IMR-90 (cell line): ENCODE results near the gene DUSP7.

Source experiments
- CEBPB ChIP-seq: IDR thresholded peaks from 2 replicates; pipeline ENCODE4 v1.6.1; 2012; ENCODE audit warnings: low read depth, low read length, improper control_type of control experiment
- CHD1 ChIP-seq: IDR thresholded peaks from 2 replicates; pipeline ENCODE4 v1.6.1; 2012; ENCODE audit warnings: low read depth, low read length, improper control_type of control experiment
- FOS ChIP-seq: fragments of 150-350 bp; IDR thresholded peaks from 2 replicates; pipeline ENCODE4 v1.6.1; 2016; ENCODE audit warnings: low read depth, low read length
- MAFK ChIP-seq: IDR thresholded peaks from 2 replicates; pipeline ENCODE4 v1.6.1; 2012; ENCODE audit warnings: low read depth, low read length, improper control_type of control experiment
- MAZ ChIP-seq: IDR thresholded peaks from 2 replicates; pipeline ENCODE4 v1.6.1; 2012; ENCODE audit warnings: low read depth, mild to moderate bottlenecking, low read length, improper control_type of control experiment, moderate library complexity, borderline replicate concordance
- MXI1 ChIP-seq: IDR thresholded peaks from 2 replicates; pipeline ENCODE4 v1.6.1; 2012; ENCODE audit warnings: low read depth, mild to moderate bottlenecking, low read length, moderate library complexity, borderline replicate concordance
- NFE2L2 ChIP-seq: fragments of 150-350 bp; IDR thresholded peaks from 2 replicates; pipeline ENCODE4 v1.6.1; 2016; ENCODE audit warnings: low read depth, mild to moderate bottlenecking, low read length
- POLR2A ChIP-seq: IDR thresholded peaks from 2 replicates; pipeline ENCODE4 v1.6.1; 2012; ENCODE audit warnings: mild to moderate bottlenecking, low read depth, low read length
- RAD21 ChIP-seq: IDR thresholded peaks from 2 replicates; pipeline ENCODE4 v1.6.1; 2012; ENCODE audit warnings: low read length, improper control_type of control experiment
- RCOR1 ChIP-seq: IDR thresholded peaks from 2 replicates; pipeline ENCODE4 v1.6.1; 2012; ENCODE audit warnings: mild to moderate bottlenecking, low read length, improper control_type of control experiment; ENCODE audit not compliant: insufficient replicate concordance
- RFX5 ChIP-seq: IDR thresholded peaks from 2 replicates; pipeline ENCODE4 v1.8.0; 2012; ENCODE audit warnings: low read depth, mild to moderate bottlenecking, low read length, moderate library complexity
- TF ChIP-seq, protein P1 (sequence below): conservative IDR thresholded peaks from 2 replicates; pipeline ENCODE4 v1.5.1; 2012; ENCODE audit warnings: mild to moderate bottlenecking, low read depth, low read length, improper control_type of control experiment
- TF ChIP-seq, protein P2 (sequence below): fragments of 150-350 bp; IDR thresholded peaks from 2 replicates; pipeline ENCODE4 v1.6.1; 2016; ENCODE audit warnings: low read depth, mild to moderate bottlenecking, low read length, moderate library complexity, borderline replicate concordance
- TF ChIP-seq, protein P3 (sequence below): fragments of 150-350 bp; IDR thresholded peaks from 2 replicates; pipeline ENCODE4 v1.6.1; 2017; ENCODE audit warnings: mild to moderate bottlenecking, antibody characterized with exemption, low read length, low read depth

DNA sequence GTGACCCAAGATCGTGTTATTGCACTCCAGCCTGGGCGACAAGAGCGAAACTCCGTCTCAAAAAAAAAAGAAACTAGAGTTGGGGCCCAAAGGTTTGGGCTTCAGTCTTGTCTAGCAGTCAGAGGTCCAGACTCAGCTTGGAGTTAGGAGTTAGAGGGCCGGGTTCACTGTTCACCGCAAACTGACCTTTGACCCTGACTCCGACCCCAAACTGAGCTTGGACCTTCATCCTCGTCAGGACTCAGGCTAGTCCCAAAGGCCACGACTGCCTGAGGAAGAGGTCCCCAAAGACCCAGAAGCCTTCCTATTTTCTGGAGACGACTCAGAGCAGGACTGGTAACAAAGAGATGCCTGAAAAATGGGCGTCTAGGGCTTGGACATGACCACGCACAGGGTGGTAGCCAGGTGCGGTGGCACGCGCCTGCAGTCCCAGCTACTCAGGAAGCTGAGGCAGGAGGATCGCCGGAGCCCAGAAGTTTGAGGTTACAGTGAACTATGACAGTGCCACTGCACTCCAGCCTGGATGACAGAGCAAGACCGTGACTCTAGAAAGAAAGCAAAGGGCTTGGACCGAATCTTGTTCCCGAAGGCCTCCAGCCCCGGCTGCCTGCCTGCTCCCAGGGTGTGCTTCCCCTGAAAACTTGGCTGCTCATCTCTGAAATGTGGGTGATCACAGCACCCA is 37.9 kb downstream of the DUSP7 start:
- TF ChIP-seq, protein P1, sequence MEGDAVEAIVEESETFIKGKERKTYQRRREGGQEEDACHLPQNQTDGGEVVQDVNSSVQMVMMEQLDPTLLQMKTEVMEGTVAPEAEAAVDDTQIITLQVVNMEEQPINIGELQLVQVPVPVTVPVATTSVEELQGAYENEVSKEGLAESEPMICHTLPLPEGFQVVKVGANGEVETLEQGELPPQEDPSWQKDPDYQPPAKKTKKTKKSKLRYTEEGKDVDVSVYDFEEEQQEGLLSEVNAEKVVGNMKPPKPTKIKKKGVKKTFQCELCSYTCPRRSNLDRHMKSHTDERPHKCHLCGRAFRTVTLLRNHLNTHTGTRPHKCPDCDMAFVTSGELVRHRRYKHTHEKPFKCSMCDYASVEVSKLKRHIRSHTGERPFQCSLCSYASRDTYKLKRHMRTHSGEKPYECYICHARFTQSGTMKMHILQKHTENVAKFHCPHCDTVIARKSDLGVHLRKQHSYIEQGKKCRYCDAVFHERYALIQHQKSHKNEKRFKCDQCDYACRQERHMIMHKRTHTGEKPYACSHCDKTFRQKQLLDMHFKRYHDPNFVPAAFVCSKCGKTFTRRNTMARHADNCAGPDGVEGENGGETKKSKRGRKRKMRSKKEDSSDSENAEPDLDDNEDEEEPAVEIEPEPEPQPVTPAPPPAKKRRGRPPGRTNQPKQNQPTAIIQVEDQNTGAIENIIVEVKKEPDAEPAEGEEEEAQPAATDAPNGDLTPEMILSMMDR = no peak
- no peak for TF ChIP-seq FOS
- no peak for TF ChIP-seq RFX5
- no peak for TF ChIP-seq POLR2A
- TF ChIP-seq MAZ = no peak
- TF ChIP-seq RAD21 = no peak
- no peak for TF ChIP-seq MAFK
- TF ChIP-seq, protein P2, sequence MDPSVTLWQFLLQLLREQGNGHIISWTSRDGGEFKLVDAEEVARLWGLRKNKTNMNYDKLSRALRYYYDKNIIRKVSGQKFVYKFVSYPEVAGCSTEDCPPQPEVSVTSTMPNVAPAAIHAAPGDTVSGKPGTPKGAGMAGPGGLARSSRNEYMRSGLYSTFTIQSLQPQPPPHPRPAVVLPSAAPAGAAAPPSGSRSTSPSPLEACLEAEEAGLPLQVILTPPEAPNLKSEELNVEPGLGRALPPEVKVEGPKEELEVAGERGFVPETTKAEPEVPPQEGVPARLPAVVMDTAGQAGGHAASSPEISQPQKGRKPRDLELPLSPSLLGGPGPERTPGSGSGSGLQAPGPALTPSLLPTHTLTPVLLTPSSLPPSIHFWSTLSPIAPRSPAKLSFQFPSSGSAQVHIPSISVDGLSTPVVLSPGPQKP = no peak
- TF ChIP-seq CEBPB = no peak
- no peak for TF ChIP-seq RCOR1
- no peak for TF ChIP-seq CHD1
- TF ChIP-seq MXI1 = no peak
- TF ChIP-seq NFE2L2 = no peak
- TF ChIP-seq, protein P3, sequence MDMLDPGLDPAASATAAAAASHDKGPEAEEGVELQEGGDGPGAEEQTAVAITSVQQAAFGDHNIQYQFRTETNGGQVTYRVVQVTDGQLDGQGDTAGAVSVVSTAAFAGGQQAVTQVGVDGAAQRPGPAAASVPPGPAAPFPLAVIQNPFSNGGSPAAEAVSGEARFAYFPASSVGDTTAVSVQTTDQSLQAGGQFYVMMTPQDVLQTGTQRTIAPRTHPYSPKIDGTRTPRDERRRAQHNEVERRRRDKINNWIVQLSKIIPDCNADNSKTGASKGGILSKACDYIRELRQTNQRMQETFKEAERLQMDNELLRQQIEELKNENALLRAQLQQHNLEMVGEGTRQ = no peak
